GM10266 (cell line): ENCODE measurements around the gene ALMS1.
A peak's percentile ranks its signal among the peaks of the same experiment; 100 is the strongest.
"Not testable (repeated sequence)": the region's sequence is repeated elsewhere in the genome, so short reads cannot be mapped to it uniquely, and the experiment has no call there.

Source experiments
- DNase-seq: peaks from one replicate; pipeline ENCODE4 v3.0.0; 2012; ENCODE audit errors: extremely low spot score
- TF ChIP-seq, protein P1 (sequence below): IDR thresholded peaks from 2 replicates; pipeline ENCODE4 v1.5.1; 2012; ENCODE audit warnings: mild to moderate bottlenecking, low read depth; ENCODE audit not compliant: control insufficient read depth, insufficient read depth; ENCODE audit errors: missing control alignments

Gene ALMS1

GRCh38 chr2:73468376-73468775, 82.7 kb downstream of the ALMS1 start:
- TF ChIP-seq, protein P1, sequence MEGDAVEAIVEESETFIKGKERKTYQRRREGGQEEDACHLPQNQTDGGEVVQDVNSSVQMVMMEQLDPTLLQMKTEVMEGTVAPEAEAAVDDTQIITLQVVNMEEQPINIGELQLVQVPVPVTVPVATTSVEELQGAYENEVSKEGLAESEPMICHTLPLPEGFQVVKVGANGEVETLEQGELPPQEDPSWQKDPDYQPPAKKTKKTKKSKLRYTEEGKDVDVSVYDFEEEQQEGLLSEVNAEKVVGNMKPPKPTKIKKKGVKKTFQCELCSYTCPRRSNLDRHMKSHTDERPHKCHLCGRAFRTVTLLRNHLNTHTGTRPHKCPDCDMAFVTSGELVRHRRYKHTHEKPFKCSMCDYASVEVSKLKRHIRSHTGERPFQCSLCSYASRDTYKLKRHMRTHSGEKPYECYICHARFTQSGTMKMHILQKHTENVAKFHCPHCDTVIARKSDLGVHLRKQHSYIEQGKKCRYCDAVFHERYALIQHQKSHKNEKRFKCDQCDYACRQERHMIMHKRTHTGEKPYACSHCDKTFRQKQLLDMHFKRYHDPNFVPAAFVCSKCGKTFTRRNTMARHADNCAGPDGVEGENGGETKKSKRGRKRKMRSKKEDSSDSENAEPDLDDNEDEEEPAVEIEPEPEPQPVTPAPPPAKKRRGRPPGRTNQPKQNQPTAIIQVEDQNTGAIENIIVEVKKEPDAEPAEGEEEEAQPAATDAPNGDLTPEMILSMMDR: no peak
- DNase-seq: no peak

DNA sequence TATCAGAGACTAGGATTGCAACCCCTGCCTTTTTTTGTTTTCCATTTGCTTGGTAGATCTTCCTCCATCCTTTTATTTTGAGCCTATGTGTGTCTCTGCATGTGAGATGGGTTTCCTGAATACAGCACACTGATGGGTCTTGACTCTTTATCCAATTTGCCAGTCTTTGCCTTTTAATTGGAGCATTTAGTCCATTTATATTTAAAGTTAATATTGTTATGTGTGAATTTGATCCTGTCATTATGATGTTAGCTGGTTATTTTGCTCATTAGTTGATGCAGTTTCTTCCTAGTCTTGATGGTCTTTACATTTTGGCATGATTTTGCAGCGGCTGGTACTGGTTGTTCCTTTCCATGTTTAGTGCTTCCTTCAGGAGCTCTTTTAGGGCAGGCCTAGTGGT, 98.2 kb downstream of the ALMS1 start:
- DNase-seq: not testable (repeated sequence)

- DNase-seq: no peak
- TF ChIP-seq, protein P1: no peak
These were observed 101.5 kb downstream of the ALMS1 start for GRCh38 chr2:73487112-73487657.

DNA sequence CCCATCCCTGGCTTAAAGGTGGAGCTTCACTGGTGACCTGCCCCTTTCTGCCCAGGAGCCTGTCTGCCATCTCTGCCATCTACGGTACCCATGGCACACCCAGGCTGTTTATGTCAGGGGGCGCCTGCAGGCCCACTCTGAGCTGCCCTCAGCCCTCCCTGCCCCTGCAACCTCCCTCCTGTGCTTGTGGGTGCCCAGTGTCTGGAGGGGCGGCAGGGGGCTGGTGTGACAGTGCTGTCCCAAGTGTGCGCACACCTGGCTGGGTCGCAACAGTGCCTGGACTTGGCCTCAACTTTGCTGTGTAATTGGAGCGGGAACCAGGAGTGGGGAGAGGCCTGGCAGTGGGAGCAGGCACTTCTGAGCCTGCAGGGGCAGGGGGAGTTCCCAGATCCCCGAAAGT, 102.4 kb downstream of the ALMS1 start:
- no peak for DNase-seq

DNA sequence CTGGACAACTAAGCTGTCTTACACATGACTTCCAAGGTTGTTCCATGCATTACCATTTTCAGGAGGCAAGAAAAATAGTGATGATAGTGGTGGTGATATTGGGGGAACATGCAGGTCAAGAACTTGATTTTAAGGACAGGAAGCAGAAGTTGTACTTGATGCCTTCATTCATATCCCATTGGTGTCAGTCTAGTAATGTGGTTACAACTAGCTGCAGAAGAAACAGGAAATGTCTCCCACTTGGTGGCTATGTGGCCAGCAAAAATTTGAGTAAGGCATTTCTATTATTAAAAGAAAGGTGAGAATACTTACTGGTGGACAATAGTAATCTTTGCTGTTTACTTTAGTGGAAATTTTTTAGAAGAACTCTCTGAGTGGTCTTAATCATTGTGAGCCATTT, 103.4 kb downstream of the ALMS1 start:
- TF ChIP-seq, protein P1: no peak
- peak; percentile 16 for DNase-seq

More for the DNA sequence above, 102.4 kb downstream of the ALMS1 start:
- TF ChIP-seq, protein P1: no peak

DNA sequence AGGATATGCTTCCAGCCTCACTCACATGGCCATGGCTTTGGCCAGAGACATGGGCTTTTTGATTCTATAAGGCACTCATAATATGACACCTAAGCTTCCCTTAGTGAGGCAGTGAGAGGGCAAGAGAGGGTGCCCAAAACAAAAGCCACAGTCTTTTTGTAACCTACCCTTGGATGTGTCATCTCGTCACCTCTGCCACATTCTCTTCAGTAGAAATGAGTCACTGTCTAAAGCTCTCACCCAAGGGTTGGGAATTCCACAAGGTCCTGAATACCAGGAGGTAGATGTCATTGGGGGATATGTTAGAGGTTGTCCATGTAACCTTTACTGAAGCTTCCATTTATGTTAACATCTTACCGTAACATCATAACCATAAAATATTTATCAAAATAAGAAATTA, 108.4 kb downstream of the ALMS1 start:
- DNase-seq: no peak
- TF ChIP-seq, protein P1: no peak

DNA sequence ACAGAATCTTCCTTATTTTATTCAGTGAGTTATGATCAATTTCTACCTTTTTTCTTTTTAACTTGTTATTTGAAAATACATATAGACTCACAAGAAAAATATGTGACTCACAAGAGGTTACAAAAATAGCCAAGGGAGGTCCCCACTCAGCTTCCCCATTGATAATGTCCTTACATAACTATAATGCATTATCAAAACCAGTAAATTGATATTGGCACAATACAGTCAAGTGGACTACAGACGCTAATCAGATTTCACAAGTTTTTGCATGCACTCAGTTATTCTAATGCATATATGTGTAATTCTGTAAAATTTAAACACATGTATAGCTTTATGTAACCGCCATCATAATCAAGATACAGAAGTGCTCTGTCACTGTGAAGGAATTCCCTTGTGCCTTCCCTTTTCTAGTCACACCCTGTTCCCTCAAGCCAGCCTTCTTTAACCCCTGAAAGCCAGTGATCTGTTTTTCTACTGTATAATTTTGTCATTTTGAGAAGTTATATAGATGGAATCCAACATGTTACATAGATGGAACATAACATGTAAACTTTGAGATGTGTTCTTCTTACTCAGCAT, 118.4 kb downstream of the ALMS1 start:
- TF ChIP-seq, protein P1: no peak
- no peak for DNase-seq

GRCh38 chr2:73504850-73505249, 119.2 kb downstream of the ALMS1 start:
- not testable (repeated sequence) for DNase-seq

GRCh38 chr2:73510470-73510869, 124.8 kb downstream of the ALMS1 start:
- DNase-seq: not testable (repeated sequence)
